Measurements from ENCODE around the gene TNNT3.

- TF ChIP-seq CTCF (IDR thresholded peaks at IDR 0.05) = no peak
- no peak for TF ChIP-seq POLR2A (IDR thresholded peaks at IDR 0.05)
These were observed 23.0 kb upstream of the TNNT3 start for GRCh38 chr11:1896468-1896867.

Data from heart left ventricle (tissue), 13 donors.